Neural progenitor cell (in vitro differentiated cells): ENCODE data around the gene EHMT1.

Source experiments
- CTCF ChIP-seq: fragments of 200-600 bp; sonication (generic); IDR thresholded peaks from 2 replicates; pipeline ENCODE4 v1.5.1; 2017; ENCODE audit warnings: antibody characterized with exemption, mild to moderate bottlenecking
- EZH2 ChIP-seq: fragments of 200-600 bp; sonication (generic); IDR thresholded peaks from 2 replicates; pipeline ENCODE4 v1.6.1; 2017; ENCODE audit warnings: antibody characterized with exemption, mild to moderate bottlenecking, moderate library complexity
- EZH2phosphoT487 ChIP-seq: fragments of 200-600 bp; sonication (generic); IDR thresholded peaks from 2 replicates; pipeline ENCODE4 v1.6.1; 2017; ENCODE audit warnings: antibody characterized with exemption

GRCh38 chr9:137671721-137672120, 52.9 kb downstream of the EHMT1 start:
- TF ChIP-seq EZH2phosphoT487 (no peak), CTCF (no peak), EZH2 (no peak)
